Right lobe of liver (tissue), 6 donors: ENCODE data around the gene ALOXE3. TPM values are rescaled to one million over a fixed set of nuclear protein-coding genes. Genes with fewer than 3 reads are reported as not detected.
A peak's percentile ranks its signal among the peaks of the same experiment; 100 is the strongest.
"Not testable (repeated sequence)": the region's sequence is repeated elsewhere in the genome, so short reads cannot be mapped to it uniquely, and the experiment has no call there.

Experiments used
- ATAC-seq, 4 donors: fragments of 200-7000 bp; cut with Tn5 transposase; one replicate each; pipeline ENCODE4 v1.9.1; 2020; ENCODE audit warnings: mild to moderate bottlenecking in 4 of 4, moderate library complexity in 4 of 4
- DNase-seq, 3 donors: peaks; one replicate each; pipeline ENCODE4 v3.0.0-alpha.2; 2020
- H3K27ac ChIP-seq, 3 donors: fragments of 200-600 bp; one replicate each; pipeline ENCODE4 v1.8.0; 2022
- H3K27me3 ChIP-seq, 2 donors: fragments of 200-600 bp; one replicate each; pipeline ENCODE4 v1.8.0; 2022
- H3K36me3 ChIP-seq, 4 donors: fragments of 200-600 bp; sonication (generic) in 1 of 4; one replicate each; pipeline versions ENCODE4 v1.5.1 to v1.8.0; 2017 to 2022; ENCODE audit warnings: control low read depth in 1 of 4
- H3K4me1 ChIP-seq, 4 donors: fragments of 200-600 bp; sonication (generic) in 1 of 4; one replicate each; pipeline versions ENCODE4 v1.5.1 to v1.8.0; 2017 to 2022; ENCODE audit warnings: control low read depth in 1 of 4
- H3K4me3 ChIP-seq, 3 donors: fragments of 200-600 bp; one replicate each; pipeline ENCODE4 v1.8.0; 2022
- H3K9me3 ChIP-seq, 4 donors: fragments of 200-600 bp; sonication (generic) in 1 of 4; one replicate each; pipeline versions ENCODE4 v1.5.1 to v1.8.0; 2017 to 2022; ENCODE audit warnings: control low read depth in 1 of 4
- CTCF ChIP-seq, 4 donors: fragments of 200-600 bp in 3 of 4; fragments of 450-650 bp in 1 of 4; IDR thresholded peaks; one replicate each; pipeline versions ENCODE4 v1.5.1 to v1.8.0; 2016 to 2022; ENCODE audit warnings: antibody characterized with exemption in 4 of 4, mild to moderate bottlenecking in 2 of 4
- POLR2A ChIP-seq: fragments of 450-650 bp; IDR thresholded peaks from one replicate; pipeline ENCODE4 v1.6.1; 2017; ENCODE audit warnings: antibody characterized with exemption, mild to moderate bottlenecking
- WGBS: methylation state at CpG from one replicate; pipeline ENCODE4 v1.1.6; 2018; ENCODE audit warnings: low coverage, low lambda C conversion rate; ENCODE audit not compliant: insufficient coverage; ENCODE audit errors: missing lambda C conversion rate; 5-methylcytosine and 5-hydroxymethylcytosine counted together
- intact Hi-C, 2 donors: fragments of 100-400 bp; cut with DNase I; formaldehyde crosslinking; loops; one replicate each; pipeline versions ENCODE4 v1.11.2 to v1.14.1; 2022
- total RNA-seq, 6 experiments: library from RNA; depleted of rRNA in 2 of 6; stranded (reverse); fragments of >200 nt in 2 of 6; fragmentation: NEBNext Ultra II Directional in 3 of 6; extraction: Animal tissue kit (Norgen Biotek cat#: 25700) in 3 of 6; gene quantifications; one replicate each; pipeline versions ENCODE4 v1.1.0 to v1.2.4, GENCODE V29; 2016 to 2023
- donor health status: DM: no; HTN: yes; CAD: no.
- donor health status: DM: no; HTN: no; CAD: no.
- donor health status: DM: no; HTN: no; CAD: no.
- donor health status: DM: no; HTN: yes; CAD: no.
- donor health status: DM: no; HTN: yes; CAD: no.

Gene ALOXE3
- total RNA-seq, 6 experiments from 2014 or later: not detected

DNA sequence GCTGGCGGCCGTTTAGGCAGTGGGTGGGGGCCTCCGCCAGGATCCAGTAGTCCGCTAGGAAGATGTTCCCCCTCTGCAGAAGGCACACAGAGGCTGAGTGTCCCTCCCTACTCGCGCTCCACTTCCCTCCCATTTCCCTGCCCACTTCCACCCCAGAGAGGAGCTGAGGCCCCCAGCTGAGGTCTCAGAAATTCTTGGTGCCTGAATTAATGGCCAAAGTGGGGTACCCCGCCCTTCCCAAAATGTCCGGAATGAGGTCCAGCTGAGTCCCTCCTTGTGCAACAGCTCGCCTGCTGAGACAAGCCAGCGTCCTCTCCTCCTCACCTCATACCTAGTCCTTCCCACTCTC, 7.9 kb downstream of the ALOXE3 start:
- TF ChIP-seq CTCF (IDR thresholded peaks at IDR 0.05) (no peak), POLR2A (no peak)
- Histone ChIP-seq H3K4me1 (peaks cover 0 to 6% (median 2%) of the 10 kb centered on the region in 4 donors), H3K36me3 (no peaks in the 10 kb centered on the region), H3K27ac (no peak overlapping the region), H3K9me3 (no peaks in the 10 kb centered on the region), H3K27me3 (peaks cover 0 to 9% of the 10 kb centered on the region in 2 donors), H3K4me3 (no peak overlapping the region)
- ATAC-seq (no peak), DNase-seq (no peak)
- intact Hi-C loops: loop anchor here in 1 of 2 donors (10.0 kb wide), 1 partner anchor 46 kb away; no protein-coding TSS in a partner anchor
- 15% methylated on average over 5 of the region's 10 CpGs for WGBS

GRCh38 chr17:8109661-8110455, 8.5 kb downstream of the ALOXE3 start:
- intact Hi-C loops: loop anchor here in 1 of 2 donors (10.0 kb wide), 1 partner anchor 45 kb away; no protein-coding TSS in a partner anchor
- Histone ChIP-seq H3K27me3 (peaks cover 0 to 9% of the 10 kb centered on the region in 2 donors), H3K9me3 (no peaks in the 10 kb centered on the region), H3K4me1 (peaks cover 0 to 6% (median 2%) of the 10 kb centered on the region in 4 donors), H3K27ac (no peak overlapping the region), H3K4me3 (peak overlapping the region in 1 of 3 donors; percentile 10), H3K36me3 (no peaks in the 10 kb centered on the region)
- WGBS: 25% methylated on average over 4 of the region's 63 CpGs
- ATAC-seq: peak; percentile 72 to 86 (median 78)
- peak in 2 of 3 donors; percentile 66 to 69 for DNase-seq
- TF ChIP-seq POLR2A: no peak
- TF ChIP-seq CTCF (IDR thresholded peaks at IDR 0.05): peak; percentile 71 to 81 (median 74)

DNA sequence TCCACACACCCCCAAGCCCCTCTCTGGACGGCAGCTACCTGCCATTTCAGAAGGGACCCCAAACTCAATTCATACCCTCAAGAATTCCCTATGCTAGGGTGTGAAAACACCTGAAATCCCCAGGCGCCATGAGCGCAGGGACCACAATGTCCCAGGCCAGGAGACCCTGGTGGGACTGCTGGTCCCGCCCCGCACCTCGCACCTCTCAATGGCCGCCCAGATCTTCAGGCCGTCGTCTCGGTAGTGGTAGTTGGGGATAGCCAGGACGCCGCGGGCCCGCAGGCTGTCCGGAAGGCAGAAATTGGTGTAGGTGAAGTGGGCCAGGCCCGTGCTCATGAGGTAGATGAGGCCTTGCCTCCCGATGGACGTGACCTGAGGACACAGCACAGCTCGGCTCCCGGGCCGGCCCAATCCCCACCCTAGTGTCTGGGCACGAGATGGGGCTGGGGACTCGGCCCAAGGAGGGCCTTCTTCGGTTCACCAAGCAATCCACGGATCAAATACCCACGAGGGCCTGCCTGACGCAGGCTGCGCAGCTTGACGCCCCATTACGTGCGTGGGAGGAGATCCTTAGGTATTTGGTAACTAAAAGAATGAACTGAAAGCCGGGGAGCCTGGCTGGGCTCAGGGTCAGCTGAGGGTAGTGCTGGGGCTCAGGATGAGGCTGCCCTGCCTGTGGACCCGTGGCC, 9.2 kb downstream of the ALOXE3 start:
- TF ChIP-seq CTCF (IDR thresholded peaks at IDR 0.05): no peak
- no peak for TF ChIP-seq POLR2A
- Histone ChIP-seq H3K4me1 (peaks cover 0 to 6% (median 2%) of the 10 kb centered on the region in 4 donors), H3K4me3 (no peak overlapping the region), H3K27ac (no peak overlapping the region), H3K36me3 (no peaks in the 10 kb centered on the region), H3K27me3 (peaks cover 0 to 9% of the 10 kb centered on the region in 2 donors), H3K9me3 (no peaks in the 10 kb centered on the region)
- ATAC-seq (no peak), DNase-seq (no peak)
- intact Hi-C loops: no loop called here
- WGBS: 78% methylated on average over 26 of the region's 33 CpGs

GRCh38 chr17:8106980-8107379, 11.3 kb downstream of the ALOXE3 start:
- H3K4me3 ChIP-seq, DNase-seq, intact Hi-C loops, ATAC-seq, H3K36me3 ChIP-seq, H3K4me1 ChIP-seq, H3K27me3 ChIP-seq, H3K9me3 ChIP-seq, H3K27ac ChIP-seq: not testable (repeated sequence)
- WGBS: no CpG with 5 or more reads among the region's 4 CpGs

GRCh38 chr17:8105957-8106398, 12.3 kb downstream of the ALOXE3 start:
- Histone ChIP-seq H3K27me3 (no peaks in the 10 kb centered on the region), H3K4me3 (no peak overlapping the region), H3K4me1 (peaks cover 0 to 6% (median 2%) of the 10 kb centered on the region in 4 donors), H3K9me3 (no peaks in the 10 kb centered on the region), H3K36me3 (no peaks in the 10 kb centered on the region), H3K27ac (no peak overlapping the region)
- TF ChIP-seq CTCF (IDR thresholded peaks at IDR 0.05) (no peak), POLR2A (no peak)
- DNase-seq: no peak
- intact Hi-C loops: no loop called here
- 62% methylated on average over 4 of the region's 5 CpGs for WGBS
- ATAC-seq: no peak
